Measurements from ENCODE around the gene RIC1.
"Not testable (repeated sequence)": the region's sequence is repeated elsewhere in the genome, so short reads cannot be mapped to it uniquely, and the experiment has no call there.

The RIC1 gene

GRCh38 chr9:5671711-5672353 lies 42.9 kb downstream of the RIC1 start:
- no peak for DNase-seq (ENCODE audit: low spot score)

- DNase-seq (ENCODE audit: low spot score) = not testable (repeated sequence)
Measured at GRCh38 chr9:5675046-5675445, 46.1 kb downstream of the RIC1 start.

GRCh38 chr9:5683591-5683990 lies 54.7 kb downstream of the RIC1 start:
- not testable (repeated sequence) for DNase-seq (ENCODE audit: low spot score)

GRCh38 chr9:5684101-5684500 lies 55.2 kb downstream of the RIC1 start:
- no peak for DNase-seq (ENCODE audit: low spot score)

GRCh38 chr9:5688109-5688508 lies 59.2 kb downstream of the RIC1 start:
- DNase-seq (ENCODE audit: low spot score) = no peak

GRCh38 chr9:5690278-5690677 lies 61.4 kb downstream of the RIC1 start:
- DNase-seq (ENCODE audit: low spot score) = no peak

DNA sequence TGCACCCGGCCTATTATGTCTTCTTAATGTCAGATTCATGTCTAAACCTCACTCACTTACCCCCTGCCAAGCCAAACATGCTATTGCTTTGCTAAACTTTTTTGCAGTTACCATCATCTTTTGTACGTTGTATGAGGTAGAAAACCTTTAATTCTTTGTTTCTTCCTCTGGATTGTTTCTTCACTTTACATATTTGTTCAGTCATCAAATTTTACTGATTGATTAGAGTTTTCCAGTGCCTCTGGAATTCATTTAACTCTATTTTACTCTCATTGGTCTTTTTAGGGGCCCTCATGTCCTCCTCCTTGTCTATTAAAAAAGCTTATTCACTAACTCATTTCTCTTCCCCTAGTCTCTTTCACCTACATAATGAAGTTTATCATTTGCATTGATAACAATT lies 67.0 kb downstream of the RIC1 start:
- no peak for DNase-seq (ENCODE audit: low spot score)

DNA sequence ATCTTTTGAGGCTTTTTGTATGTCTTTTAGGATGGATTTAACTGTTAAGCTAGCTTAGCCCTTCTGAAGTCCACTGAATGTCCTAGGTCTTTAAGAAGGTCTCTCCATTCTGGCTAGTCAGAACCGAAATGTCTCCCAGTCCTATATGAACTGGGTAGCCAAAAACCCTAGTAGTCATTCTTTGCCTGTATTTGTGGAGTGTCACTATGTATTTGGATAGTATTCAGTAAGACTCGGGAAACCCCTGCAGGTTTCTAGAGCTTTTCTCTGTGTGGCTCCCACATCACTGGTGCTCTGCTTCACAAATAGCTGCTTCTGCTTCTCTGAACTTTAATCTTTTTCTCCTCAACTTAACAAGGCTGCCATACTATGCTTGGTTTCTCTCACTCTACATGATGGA lies 68.0 kb downstream of the RIC1 start:
- no peak for DNase-seq (ENCODE audit: low spot score)

DNA sequence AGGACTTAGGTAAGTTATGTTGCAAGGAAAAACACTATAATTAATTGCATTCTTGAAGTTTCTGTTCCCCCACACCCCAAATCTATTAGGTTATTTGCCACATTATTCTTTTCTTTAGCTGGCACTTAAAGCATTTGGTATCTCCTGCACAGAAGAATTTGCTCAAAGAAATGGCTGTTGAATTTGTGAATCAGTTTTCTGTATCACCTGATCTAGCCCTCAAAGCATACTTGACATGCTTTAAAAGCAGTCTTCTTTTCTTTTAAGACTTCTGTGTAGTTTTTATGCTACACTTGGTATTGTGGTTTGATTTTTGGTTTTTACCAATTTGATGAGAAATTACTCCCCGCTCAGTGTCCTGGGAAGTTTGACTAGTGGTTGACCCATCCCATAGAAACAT lies 69.1 kb downstream of the RIC1 start:
- DNase-seq (ENCODE audit: low spot score) = no peak

- DNase-seq (ENCODE audit: low spot score) = no peak
Measured at GRCh38 chr9:5698810-5699556, 70.1 kb downstream of the RIC1 start.

DNA sequence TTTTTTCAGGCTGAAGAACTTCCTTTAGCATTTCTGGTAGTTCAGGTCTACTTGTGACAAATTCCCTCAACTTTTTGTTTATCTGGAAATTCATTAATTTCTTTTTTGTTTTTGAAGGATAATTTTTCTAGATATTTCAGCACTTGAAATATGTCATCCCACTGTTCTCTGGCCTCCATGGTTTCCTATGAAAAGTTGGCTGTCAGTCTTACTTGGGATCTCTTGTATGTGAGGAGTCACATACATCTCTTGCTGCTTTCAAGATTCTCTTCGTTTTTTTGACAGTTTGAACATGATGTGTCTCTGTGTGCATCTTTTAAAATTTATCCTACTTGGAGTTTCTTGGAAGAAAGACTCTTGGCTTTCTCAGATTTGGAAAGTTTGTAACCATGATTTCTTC lies 79.5 kb downstream of the RIC1 start:
- DNase-seq (ENCODE audit: low spot score) = no peak

GRCh38 chr9:5712651-5713390 lies 83.9 kb downstream of the RIC1 start:
- no peak for DNase-seq (ENCODE audit: low spot score)

GRCh38 chr9:5714501-5715401 lies 85.8 kb downstream of the RIC1 start:
- no peak for DNase-seq (ENCODE audit: low spot score)

GRCh38 chr9:5715548-5716127 lies 86.7 kb downstream of the RIC1 start:
- no peak for DNase-seq (ENCODE audit: low spot score)

GRCh38 chr9:5717434-5717833 lies 88.5 kb downstream of the RIC1 start:
- not testable (repeated sequence) for DNase-seq (ENCODE audit: low spot score)

- no peak for DNase-seq (ENCODE audit: low spot score)
Measured at GRCh38 chr9:5718296-5719032, 89.6 kb downstream of the RIC1 start.

GRCh38 chr9:5719100-5719926 lies 90.4 kb downstream of the RIC1 start:
- DNase-seq (ENCODE audit: low spot score) = no peak

GRCh38 chr9:5720151-5720550 lies 91.2 kb downstream of the RIC1 start:
- DNase-seq (ENCODE audit: low spot score) = no peak

DNA sequence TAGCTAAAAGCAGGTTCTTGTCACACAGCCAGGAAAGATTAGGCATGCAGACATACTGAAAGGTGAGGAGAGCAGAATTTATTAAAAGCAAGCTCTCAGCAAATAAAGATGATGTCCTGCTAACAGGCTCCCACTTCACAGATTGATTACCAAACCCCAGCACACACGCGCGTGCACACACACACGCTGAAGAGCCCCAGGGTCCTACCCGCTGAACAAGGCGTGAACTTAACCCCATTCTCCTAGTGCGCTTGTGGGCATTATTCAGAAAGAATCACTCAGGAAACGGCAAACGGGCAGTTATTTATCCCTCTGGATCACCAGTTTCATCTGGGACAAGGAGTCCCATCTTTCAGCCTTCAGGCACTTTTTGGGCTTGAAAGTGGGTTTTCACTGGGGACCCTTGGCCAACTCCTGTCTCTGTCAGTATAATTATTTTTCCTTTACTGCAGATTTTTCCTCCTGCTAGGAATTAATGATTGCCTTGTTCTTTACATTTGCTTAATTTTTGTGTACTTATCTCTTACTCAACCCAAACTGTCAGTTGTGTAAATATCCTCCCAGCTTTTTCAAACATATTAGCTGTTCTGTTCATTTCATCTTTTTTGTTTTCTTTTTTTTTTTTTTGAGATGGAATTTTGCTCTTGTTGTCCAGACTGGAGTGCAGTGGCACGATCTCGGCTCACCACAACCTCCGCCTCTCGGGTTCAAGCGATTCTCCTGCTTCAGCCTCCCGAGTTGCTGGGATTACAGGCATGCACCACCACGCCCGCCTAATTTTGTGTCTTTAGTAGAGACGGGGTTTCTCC lies 92.6 kb downstream of the RIC1 start:
- DNase-seq (ENCODE audit: low spot score) = no peak
